ENCODE results near the gene TUBB. TPM values are rescaled to one million over a fixed set of nuclear protein-coding genes. Genes with fewer than 3 reads are reported as not detected.

The TUBB gene
- total and polyA plus RNA-seq, 2 of the 8 experiments (the other 6 are each of a cell fraction or from before 2014, with no cell fraction given), result 1,880 to 3,022 TPM

DNA sequence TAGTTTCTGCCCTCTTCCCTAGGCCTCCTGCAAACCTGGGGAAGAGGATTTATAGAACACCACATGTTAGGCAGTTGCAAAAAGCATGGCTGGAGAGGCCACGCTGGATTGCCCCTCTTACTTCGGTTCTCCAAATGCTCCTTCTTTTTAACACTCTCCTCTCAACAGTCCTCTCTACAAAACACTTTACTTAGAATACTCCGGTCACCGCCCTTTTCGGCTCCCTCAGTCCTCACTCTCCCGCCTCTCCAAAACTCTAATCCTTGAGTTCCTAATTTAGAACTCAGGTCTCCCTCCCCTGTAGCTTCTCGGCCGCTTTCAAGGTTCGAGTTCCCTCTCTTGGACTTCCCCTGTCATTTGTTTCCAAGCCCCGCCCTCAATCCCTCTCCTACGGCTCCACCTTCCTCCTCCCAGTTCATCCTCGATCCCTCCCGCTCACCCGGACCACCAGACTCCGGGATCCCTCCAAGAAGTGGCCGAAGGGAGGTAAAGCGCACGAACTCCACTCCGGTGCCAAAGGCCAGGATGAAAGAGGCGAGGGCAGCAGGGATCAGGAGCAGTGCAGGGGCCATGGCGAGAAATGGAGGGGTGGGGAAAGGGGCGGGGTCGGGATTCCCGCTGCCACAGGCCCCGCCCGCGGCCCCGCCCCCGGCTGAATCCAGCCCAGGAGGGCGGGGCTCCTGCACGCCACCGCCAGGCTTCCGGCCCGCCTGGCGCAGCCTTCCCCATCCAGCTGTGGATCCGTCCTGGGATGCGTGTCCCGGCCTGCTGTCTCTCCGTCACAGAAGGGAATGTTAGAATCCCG, 29.5 kb upstream of the TUBB start, which contains the start of gene NRM:
Gene NRM, minus strand, starts transcription at position 582 of the 805 bp plus-strand sequence. Its CDS starts 10 bp downstream, at position 572.
- peak within 1 kb of the TSS; percentile 89; the same call in 1 of the 2 replicates for H2BK12ac ChIP-seq (ENCODE audit: low read depth, low read length)
- peak within 1 kb of the TSS; percentile 80 for H2AFZ ChIP-seq (ENCODE audit: low read length)
- peak within 1 kb of the TSS; percentile 100 for H4K5ac ChIP-seq (ENCODE audit: insufficient read length, low read depth, low read length)
- H3K4ac ChIP-seq (replicated peaks; ENCODE audit: insufficient read length, low read depth, low read length), result peak within 1 kb of the TSS; percentile 66
- no peaks in the 10 kb centered on the region for H3K27me3 ChIP-seq (replicated peaks in 1 of 4; ENCODE audit: control insufficient read depth in 3 of 4, extremely low read depth in 1 of 4, insufficient read depth in 3 of 4, low read length in 3 of 4)
- CTCF ChIA-PET (ENCODE audit: partially characterized antibody), result interaction anchor here (0.6 to 3.7 kb wide), 10 partner anchors 9 to 393 kb away, joined by 3 to 28 read pairs (median 7); partner anchors contain the start of gene MDC1
- no peak within 1 kb of the TSS; the same call in none of the 2 replicates for H3K27ac ChIP-seq (ENCODE audit: low read depth, low read length)
- H3K79me1 ChIP-seq (ENCODE audit: low read depth, low read length), result 0 out of 2 replicates have a peak, but pooled peaks cover 4% of the 10 kb centered on the region
- H2BK5ac ChIP-seq (ENCODE audit: low read depth, low read length), result peak within 1 kb of the TSS; percentile 97
- POLR2A ChIA-PET (ENCODE audit: partially characterized antibody), result interaction anchor here (0.9 to 26.7 kb wide), 10 partner anchors 9 to 80 kb away, joined by 3 to 732 read pairs (median 6); partner anchors contain the start of genes DHX16, FLOT1, IER3 and MDC1
- FAIRE-seq, result no peak
- H3K79me2 ChIP-seq (ENCODE audit: control insufficient read depth in 1 of 2, insufficient read depth in 2 of 2, low read length in 2 of 2), result peaks cover 0 to 3% of the 10 kb centered on the region in 2 experiments; a peak in 1 of 4 replicates
- peak within 1 kb of the TSS in 3 of 4 experiments; percentile 46 to 87 (median 58); a peak in 6 of 7 replicates for H3K9ac ChIP-seq (replicated peaks in 1 of 4; ENCODE audit: extremely low read depth in 1 of 4, low read depth in 3 of 4, low read length in 3 of 4)
- H2BK15ac ChIP-seq (ENCODE audit: low read length), result peak within 1 kb of the TSS; percentile 92; the same call in 1 of the 2 replicates
- H3K23ac ChIP-seq (ENCODE audit: insufficient read length), result no peak within 1 kb of the TSS
- H4K8ac ChIP-seq (ENCODE audit: extremely low read depth, insufficient read depth, low read length), result peak within 1 kb of the TSS; percentile 62; the same call in 1 of the 2 replicates
- H3K4me2 ChIP-seq (ENCODE audit: insufficient read depth in 1 of 2, low read depth in 2 of 2, low read length in 2 of 2), result peak within 1 kb of the TSS; percentile 82 to 94
- 0 out of 2 replicates have a peak within 1 kb of the TSS, but pooled peaks have one; percentile 15 for H2BK20ac ChIP-seq (ENCODE audit: low read length)
- peak within 1 kb of the TSS; percentile 95 for H3K56ac ChIP-seq (replicated peaks; ENCODE audit: insufficient read length, low read depth, low read length)
- WGBS, 2 experiments (ENCODE audit: extremely low coverage in 1 of 2, insufficient coverage in 1 of 2, insufficient read length in 1 of 2, insufficient replicate concordance in 2 of 2, low coverage in 1 of 2, low lambda C conversion rate in 2 of 2, missing lambda C conversion rate in 1 of 2), result 4% methylated on average over 26 of the region's 40 CpGs; no CpG with 5 or more reads in 1 of the 2 experiments
- H3K18ac ChIP-seq (ENCODE audit: extremely low read depth, low read length), result peak within 1 kb of the TSS; percentile 98
- H3K23me2 ChIP-seq (ENCODE audit: low read depth, low read length), result peaks cover 13% of the 10 kb centered on the region
- H3K36me3 ChIP-seq (ENCODE audit: control insufficient read depth in 2 of 4, insufficient read depth in 4 of 4, low read length in 3 of 4), result no peaks in the 10 kb centered on the region; a peak in 1 of 8 replicates
- H3K4me1 ChIP-seq (replicated peaks in 1 of 4; ENCODE audit: control insufficient read depth in 3 of 4, insufficient read depth in 4 of 4, low read length in 3 of 4), result peaks cover 0 to 23% (median 17%) of the 10 kb centered on the region in 4 experiments; a peak in 6 of 7 replicates
- peak in 1 of 2 experiments; percentile 89 for DNase-seq (ENCODE audit: low read depth in 1 of 2, low spot score in 2 of 2)
- no peak within 1 kb of the TSS for H3K14ac ChIP-seq (ENCODE audit: insufficient read length)
- no peaks in the 10 kb centered on the region for H3K9me3 ChIP-seq (ENCODE audit: insufficient read depth in 2 of 2, low read depth in 1 of 2, low read length in 1 of 2)
- H2AK5ac ChIP-seq (ENCODE audit: low read depth, low read length), result peak within 1 kb of the TSS; percentile 69; the same call in 1 of the 2 replicates
- H4K20me1 ChIP-seq (replicated peaks in 1 of 2; ENCODE audit: control insufficient read depth in 1 of 2, insufficient read depth in 2 of 2, low read length in 2 of 2), result no peaks in the 10 kb centered on the region
- no peak within 1 kb of the TSS for H2BK120ac ChIP-seq (replicated peaks; ENCODE audit: low read depth, low read length)
- peak within 1 kb of the TSS; percentile 86 to 92 (median 88) for H3K4me3 ChIP-seq (ENCODE audit: extremely low read depth in 1 of 4, insufficient read depth in 2 of 4, low read depth in 3 of 4, low read length in 4 of 4)
- peak within 1 kb of the TSS; percentile 99 for H4K91ac ChIP-seq (replicated peaks; ENCODE audit: insufficient read length, low read length)
- TF ChIP-seq, protein P1, sequence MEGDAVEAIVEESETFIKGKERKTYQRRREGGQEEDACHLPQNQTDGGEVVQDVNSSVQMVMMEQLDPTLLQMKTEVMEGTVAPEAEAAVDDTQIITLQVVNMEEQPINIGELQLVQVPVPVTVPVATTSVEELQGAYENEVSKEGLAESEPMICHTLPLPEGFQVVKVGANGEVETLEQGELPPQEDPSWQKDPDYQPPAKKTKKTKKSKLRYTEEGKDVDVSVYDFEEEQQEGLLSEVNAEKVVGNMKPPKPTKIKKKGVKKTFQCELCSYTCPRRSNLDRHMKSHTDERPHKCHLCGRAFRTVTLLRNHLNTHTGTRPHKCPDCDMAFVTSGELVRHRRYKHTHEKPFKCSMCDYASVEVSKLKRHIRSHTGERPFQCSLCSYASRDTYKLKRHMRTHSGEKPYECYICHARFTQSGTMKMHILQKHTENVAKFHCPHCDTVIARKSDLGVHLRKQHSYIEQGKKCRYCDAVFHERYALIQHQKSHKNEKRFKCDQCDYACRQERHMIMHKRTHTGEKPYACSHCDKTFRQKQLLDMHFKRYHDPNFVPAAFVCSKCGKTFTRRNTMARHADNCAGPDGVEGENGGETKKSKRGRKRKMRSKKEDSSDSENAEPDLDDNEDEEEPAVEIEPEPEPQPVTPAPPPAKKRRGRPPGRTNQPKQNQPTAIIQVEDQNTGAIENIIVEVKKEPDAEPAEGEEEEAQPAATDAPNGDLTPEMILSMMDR (IDR thresholded peaks at IDR 0.05; ENCODE audit: control extremely low read depth in 1 of 3, insufficient read depth in 1 of 3, low read depth in 1 of 3, low read length in 3 of 3), result no peak
- TF ChIP-seq RNF2 (IDR thresholded peaks at IDR 0.05; ENCODE audit: borderline replicate concordance, low read depth, low read length, missing control alignments, poor library complexity, severe bottlenecking) (no peak), NANOG (IDR thresholded peaks at IDR 0.05; ENCODE audit: insufficient read depth, low read depth, low read length, poor library complexity, severe bottlenecking) (no peak), SIX5 (IDR thresholded peaks at IDR 0.05; ENCODE audit: low read depth, low read length) (no peak), KDM4A (IDR thresholded peaks at IDR 0.05; ENCODE audit: low read depth, low read length, severe bottlenecking) (peak; percentile 66)
- TF ChIP-seq, protein P2, sequence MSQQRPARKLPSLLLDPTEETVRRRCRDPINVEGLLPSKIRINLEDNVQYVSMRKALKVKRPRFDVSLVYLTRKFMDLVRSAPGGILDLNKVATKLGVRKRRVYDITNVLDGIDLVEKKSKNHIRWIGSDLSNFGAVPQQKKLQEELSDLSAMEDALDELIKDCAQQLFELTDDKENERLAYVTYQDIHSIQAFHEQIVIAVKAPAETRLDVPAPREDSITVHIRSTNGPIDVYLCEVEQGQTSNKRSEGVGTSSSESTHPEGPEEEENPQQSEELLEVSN (IDR thresholded peaks at IDR 0.05), result peak; percentile 20; the same call in 1 of the 2 replicates
